Adrenal gland (tissue), 12 donors: ENCODE data around the gene UHRF2. TPM values are rescaled to one million over a fixed set of nuclear protein-coding genes. Genes with fewer than 3 reads are reported as not detected.

Experiments used
- DNase-seq, 7 donors: peaks; one replicate each; pipeline ENCODE4 v3.0.0-alpha.2; 2019 to 2020
- H3K27ac ChIP-seq, 5 donors: fragments of 200-600 bp; sonication (generic) in 4 of 5; 1 replicate in 3 of 5; 2 replicates in 2 of 5; pipeline versions ENCODE4 v1.5.1 to v1.8.0; 2016 to 2020; ENCODE audit warnings: mild to moderate bottlenecking in 1 of 5
- H3K27me3 ChIP-seq: fragments of 200-600 bp; 2 replicates; pipeline ENCODE4 v1.8.0; 2021
- H3K36me3 ChIP-seq, 2 donors: fragments of 200-600 bp; replicated peaks in 1 of 2; 1 replicate in 1 of 2; 2 replicates in 1 of 2; pipeline versions ENCODE4 v1.5.1 to v1.8.0; 2018 to 2022
- H3K4me1 ChIP-seq, 2 donors: fragments of 200-600 bp; replicated peaks in 1 of 2; 1 replicate in 1 of 2; 2 replicates in 1 of 2; pipeline versions ENCODE4 v1.5.1 to v1.8.0; 2018 to 2021
- H3K4me3 ChIP-seq, 4 donors: fragments of 200-600 bp; sonication (generic) in 3 of 4; one replicate each; pipeline ENCODE4 v1.5.1; 2016 to 2018
- H3K9me3 ChIP-seq, 3 donors: fragments of 200-600 bp; sonication (generic) in 1 of 3; replicated peaks in 1 of 3; 1 replicate in 2 of 3; 2 replicates in 1 of 3; pipeline versions ENCODE4 v1.5.1 to v1.8.0; 2016 to 2021
- CTCF ChIP-seq, 6 experiments: fragments of 450-650 bp in 4 of 6; fragments of 200-600 bp in 2 of 6; sonication (generic) in 1 of 6; IDR thresholded peaks; 1 replicate in 5 of 6; 2 replicates in 1 of 6; pipeline versions ENCODE4 v1.5.1 to v1.8.0; 2016 to 2021; ENCODE audit warnings: antibody characterized with exemption in 6 of 6, mild to moderate bottlenecking in 2 of 6, moderate library complexity in 1 of 6
- POLR2A ChIP-seq, 2 donors: fragments of 450-650 bp; IDR thresholded peaks; one replicate each; pipeline ENCODE4 v1.6.1; 2017; ENCODE audit warnings: antibody characterized with exemption in 2 of 2, mild to moderate bottlenecking in 2 of 2, moderate library complexity in 1 of 2
- WGBS, 4 donors: extraction: QIAGEN DNeasy Blood & Tissue Kit in 2 of 4; methylation state at CpG; one replicate each; pipeline versions ENCODE4 v1.1.5 to v1.1.7; 2013 to 2017; 5-methylcytosine and 5-hydroxymethylcytosine counted together
- intact Hi-C, 2 donors: fragments of 100-400 bp; cut with DNase I; formaldehyde crosslinking; loops; one replicate each; pipeline versions ENCODE4 v1.14.1 to v1.15.0; 2022 to 2023
- polyA plus RNA-seq, 3 donors: library from polyadenylated mRNA; stranded (reverse); fragments of 200-250 nt in 2 of 3; fragments of 350-450 nt in 1 of 3; fragmentation: Illumina TruSeq in 1 of 3; extraction: RNeasy Lipid Tissue Mini Kit (QIAGEN cat#74804) in 1 of 3; gene quantifications; one replicate each; pipeline ENCODE4 v1.2.3, GENCODE V29; 2013 to 2014
- small RNA-seq, 2 donors: library from RNA; depleted of rRNA; stranded (forward); fragments of <200 nt; gene quantifications; one replicate each; pipeline ENCODE3, GENCODE V24; 2016
- total RNA-seq, 9 donors: library from RNA; depleted of rRNA in 4 of 9; stranded (reverse); fragments of >200 nt in 4 of 9; fragments of 120-200 nt in 1 of 9; fragmentation: NEBNext Ultra II Directional in 1 of 9; extraction: Animal tissue kit (Norgen Biotek cat#: 25700) in 1 of 9; gene quantifications; one replicate each; pipeline versions ENCODE4 v1.1.0 to v1.2.4, GENCODE V29; 2013 to 2023
- donor health status: healthy with polysubstance abuse.
- donor health status: Bipolar disorder and iron deficiency.
- donor health status: DM: yes; HTN: yes; CAD: no.
- donor health status: DM: no; HTN: no; CAD: no.
- donor health status: DM: no; HTN: no; CAD: no.
- donor health status: DM: yes; HTN: yes; CAD: no.

UHRF2 gene
- total and polyA plus RNA-seq, 12 donors, result 16.1 to 49.8 (median 26.4) TPM

DNA sequence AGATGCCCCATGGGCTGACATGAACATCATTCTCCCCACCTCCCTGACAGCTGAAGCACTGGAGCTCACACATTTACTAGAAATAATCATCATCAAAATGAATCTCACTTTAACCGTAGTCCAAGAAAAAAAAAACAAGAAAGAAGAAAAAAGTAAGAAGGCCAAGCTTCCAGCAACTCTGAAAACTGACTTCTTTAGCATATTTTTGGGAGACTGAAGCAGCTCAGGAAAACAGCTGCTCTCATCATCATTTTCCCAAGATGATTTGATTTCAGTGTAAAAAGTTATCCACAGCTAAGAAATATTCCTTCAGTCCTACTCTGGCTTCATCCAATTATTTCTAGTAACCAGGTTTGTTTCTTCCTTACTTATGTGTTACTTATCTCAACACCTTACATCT is 140.9 kb downstream of the UHRF2 start:
- no peak for DNase-seq
- TF ChIP-seq POLR2A (IDR thresholded peaks at IDR 0.05) (no peak), CTCF (IDR thresholded peaks at IDR 0.05) (no peak)
- WGBS, 4 donors, result 88 to 100% (median 95%) methylated on average over 1 of the region's 1 CpG
- Histone ChIP-seq H3K4me1 (no peaks in the 10 kb centered on the region), H3K27me3 (no peaks in the 10 kb centered on the region), H3K36me3 (no peaks in the 10 kb centered on the region), H3K27ac (no peak overlapping the region), H3K4me3 (no peak overlapping the region), H3K9me3 (no peaks in the 10 kb centered on the region)
- intact Hi-C loops, result no loop called here

Small RNA genes lying within 50 kb of the gene (small RNA-seq; reads per million reads assigned to genes)
- 0 reads per million in 2 donors for gene RN7SL25P

Other genes with a start within 250 kb of the UHRF2 start
- gene IL33, start 197.4 kb upstream of the UHRF2 start, total RNA-seq, result 10 to 100 TPM in 8 of 9 donors, 1 to 10 TPM in 1; 8.2 to 54.3 (median 23.7) TPM
- gene IL33, start 197.4 kb upstream of the UHRF2 start, polyA plus RNA-seq, result 10 to 100 TPM; 19.3 to 32.2 (median 19.9) TPM
- gene TPD52L3, start 84.8 kb upstream of the UHRF2 start, total RNA-seq, result not detected
- gene TPD52L3, start 84.8 kb upstream of the UHRF2 start, polyA plus RNA-seq, result not detected
- 1 to 10 TPM in 1 of 9 donors, under 1 TPM in 6, not detected in 2; 0.14 to 1.3 (median 0.61) TPM for gene GLDC, start 232.5 kb downstream of the UHRF2 start, total RNA-seq
- gene GLDC, start 232.5 kb downstream of the UHRF2 start, polyA plus RNA-seq, result under 1 TPM; 0.16 to 0.27 (median 0.16) TPM